Mesenchymal stem cell (in vitro differentiated cells and primary cell): ENCODE measurements around the gene NTMT1.
A peak's percentile ranks its signal among the peaks of the same experiment; 100 is the strongest.

ENCODE experiments used
- DNase-seq: peaks from one replicate; pipeline ENCODE4 v3.0.0-alpha.2; 2013
- H2AFZ ChIP-seq: one replicate; pipeline ENCODE4 v1.6.1; 2013; ENCODE audit warnings: low read depth, mild to moderate bottlenecking, control low read depth, inconsistent platforms, low read length, moderate library complexity
- H2AK5ac ChIP-seq: 2 replicates; pipeline ENCODE4 v1.6.1; 2013; ENCODE audit warnings: low read length, moderate library complexity, mild to moderate bottlenecking, inconsistent platforms; ENCODE audit not compliant: severe bottlenecking
- H2BK120ac ChIP-seq: one replicate; pipeline ENCODE4 v1.6.1; 2013; ENCODE audit warnings: low read depth, mild to moderate bottlenecking, inconsistent platforms, low read length, moderate library complexity
- H2BK12ac ChIP-seq, 2 experiments: one replicate each; pipeline ENCODE4 v1.6.1; 2013; ENCODE audit warnings: inconsistent platforms in 2 of 2, low read length in 2 of 2, mild to moderate bottlenecking in 2 of 2, moderate library complexity in 2 of 2, control low read depth in 1 of 2
- H2BK15ac ChIP-seq: one replicate; pipeline ENCODE4 v1.6.1; 2013; ENCODE audit warnings: mild to moderate bottlenecking, low read depth, inconsistent platforms; ENCODE audit not compliant: poor library complexity, severe bottlenecking
- H2BK5ac ChIP-seq: 2 replicates; pipeline ENCODE4 v1.6.1; 2013; ENCODE audit warnings: low read depth, mild to moderate bottlenecking, low read length, control low read depth, inconsistent platforms; ENCODE audit not compliant: poor library complexity, severe bottlenecking
- H3K14ac ChIP-seq, 2 experiments: one replicate each; pipeline ENCODE4 v1.6.1; 2013; ENCODE audit warnings: inconsistent platforms in 2 of 2, low read length in 2 of 2, control low read depth in 1 of 2, mild to moderate bottlenecking in 1 of 2, moderate library complexity in 1 of 2
- H3K18ac ChIP-seq, 2 experiments: one replicate each; pipeline ENCODE4 v1.6.1; 2013; ENCODE audit warnings: inconsistent platforms in 2 of 2, low read length in 2 of 2, control low read depth in 1 of 2, low read depth in 1 of 2, mild to moderate bottlenecking in 1 of 2
- H3K23ac ChIP-seq, 2 experiments: one replicate each; pipeline ENCODE4 v1.6.1; 2013; ENCODE audit warnings: inconsistent platforms in 2 of 2, low read length in 2 of 2, mild to moderate bottlenecking in 2 of 2, moderate library complexity in 2 of 2, control low read depth in 1 of 2
- H3K27ac ChIP-seq: 2 replicates; pipeline ENCODE4 v1.5.1; 2013; ENCODE audit warnings: mild to moderate bottlenecking, moderate library complexity, low read length, control low read depth, inconsistent platforms; ENCODE audit not compliant: poor library complexity, severe bottlenecking
- H3K27me3 ChIP-seq, 2 experiments: 2 replicates each; pipeline versions ENCODE4 v1.6.1 to v1.7.0; 2013; ENCODE audit warnings: low read length in 2 of 2, mild to moderate bottlenecking in 2 of 2, moderate library complexity in 2 of 2, control low read depth in 1 of 2, inconsistent platforms in 1 of 2; ENCODE audit not compliant: control insufficient read depth in 1 of 2, insufficient read depth in 1 of 2
- H3K36me3 ChIP-seq, 2 experiments: 2 replicates each; pipeline versions ENCODE4 v1.6.1 to v1.7.0; 2013; ENCODE audit warnings: low read length in 2 of 2, control low read depth in 1 of 2, inconsistent platforms in 1 of 2, low read depth in 1 of 2, mild to moderate bottlenecking in 1 of 2; ENCODE audit not compliant: insufficient read depth in 2 of 2, control insufficient read depth in 1 of 2
- H3K4ac ChIP-seq, 2 experiments: one replicate each; pipeline ENCODE4 v1.6.1; 2013; ENCODE audit warnings: inconsistent platforms in 2 of 2, low read length in 2 of 2, mild to moderate bottlenecking in 2 of 2, moderate library complexity in 2 of 2, control low read depth in 1 of 2, low read depth in 1 of 2
- H3K4me1 ChIP-seq: 2 replicates; pipeline ENCODE4 v1.6.1; 2013; ENCODE audit warnings: low read depth, low read length, control low read depth; ENCODE audit not compliant: control insufficient read depth, insufficient read depth
- H3K4me2 ChIP-seq: 2 replicates; pipeline ENCODE4 v1.6.1; 2013; ENCODE audit warnings: low read length, mild to moderate bottlenecking, inconsistent platforms; ENCODE audit not compliant: poor library complexity, severe bottlenecking
- H3K4me3 ChIP-seq, 2 experiments: 2 replicates each; pipeline versions ENCODE4 v1.5.1 to v1.7.0; 2013; ENCODE audit warnings: low read length in 2 of 2, mild to moderate bottlenecking in 2 of 2, control low read depth in 1 of 2, low read depth in 1 of 2; ENCODE audit not compliant: insufficient read depth in 1 of 2
- H3K79me1 ChIP-seq: replicated peaks from 2 replicates; pipeline ENCODE4 v1.6.1; 2013; ENCODE audit warnings: mild to moderate bottlenecking, control low read depth, low read length, inconsistent platforms; ENCODE audit not compliant: poor library complexity, severe bottlenecking
- H3K9ac ChIP-seq: 2 replicates; pipeline ENCODE4 v1.7.0; 2013; ENCODE audit warnings: mild to moderate bottlenecking, low read length, moderate library complexity
- H3K9me3 ChIP-seq: 2 replicates; pipeline ENCODE4 v1.7.0; 2013; ENCODE audit warnings: mild to moderate bottlenecking, low read length; ENCODE audit not compliant: control insufficient read depth
- H4K8ac ChIP-seq: one replicate; pipeline ENCODE4 v1.6.1; 2013; ENCODE audit warnings: inconsistent platforms, mild to moderate bottlenecking, low read length, moderate library complexity
- H4K91ac ChIP-seq: one replicate; pipeline ENCODE4 v1.6.1; 2013; ENCODE audit warnings: mild to moderate bottlenecking, low read length, inconsistent platforms
- WGBS: methylation state at CpG from one replicate; pipeline ENCODE4 v1.1.7; 2013; ENCODE audit warnings: mixed read lengths; 5-methylcytosine and 5-hydroxymethylcytosine counted together

The NTMT1 gene

GRCh38 chr9:129612123-129612522 lies 13.8 kb upstream of the NTMT1 start:
- no peak overlapping the region for H2AFZ ChIP-seq
- no peak overlapping the region for H3K9ac ChIP-seq
- no peak overlapping the region for H2BK5ac ChIP-seq
- no peak overlapping the region for H3K23ac ChIP-seq
- H3K9me3 ChIP-seq: no peaks in the 10 kb centered on the region
- H2BK120ac ChIP-seq: no peak overlapping the region
- peak overlapping the region; percentile 86 for H2AK5ac ChIP-seq
- peak overlapping the region in 1 of 2 experiments; percentile 79 for H3K14ac ChIP-seq
- H3K27ac ChIP-seq: no peak overlapping the region
- H3K4me2 ChIP-seq: no peak overlapping the region
- H4K8ac ChIP-seq: no peak overlapping the region
- DNase-seq: no peak
- no peaks in the 10 kb centered on the region for H3K36me3 ChIP-seq
- H2BK15ac ChIP-seq: no peak overlapping the region
- no peaks in the 10 kb centered on the region for H3K79me1 ChIP-seq
- no peak overlapping the region for H3K4me3 ChIP-seq
- WGBS: 88% methylated on average over 7 of the region's 7 CpGs
- peak overlapping the region; percentile 15 to 30 for H3K4ac ChIP-seq
- H4K91ac ChIP-seq: peak overlapping the region; percentile 29
- H2BK12ac ChIP-seq: peak overlapping the region in 1 of 2 experiments; percentile 81
- peaks cover 0 to 8% of the 10 kb centered on the region in 2 experiments for H3K27me3 ChIP-seq
- peaks cover 40% of the 10 kb centered on the region for H3K4me1 ChIP-seq
- H3K18ac ChIP-seq: peak overlapping the region in 1 of 2 experiments; percentile 35

- Histone ChIP-seq H2AK5ac (no peak overlapping the region), H3K27ac (no peak overlapping the region), H2BK15ac (peak overlapping the region; percentile 34), H3K36me3 (no peaks in the 10 kb centered on the region), H2BK120ac (no peak overlapping the region), H3K27me3 (peaks cover 0 to 8% of the 10 kb centered on the region in 2 experiments), H2AFZ (no peak overlapping the region), H4K91ac (peak overlapping the region; percentile 53), H3K14ac (no peak overlapping the region), H4K8ac (peak overlapping the region; percentile 29), H3K4me2 (no peak overlapping the region), H3K4me1 (peaks cover 32% of the 10 kb centered on the region), H2BK5ac (no peak overlapping the region), H3K18ac (no peak overlapping the region), H3K4me3 (no peak overlapping the region), H3K9me3 (no peaks in the 10 kb centered on the region), H2BK12ac (peak overlapping the region in 1 of 2 experiments; percentile 17), H3K79me1 (no peaks in the 10 kb centered on the region), H3K9ac (no peak overlapping the region), H3K4ac (no peak overlapping the region), H3K23ac (no peak overlapping the region)
- no peak for DNase-seq
- 91% methylated on average over 15 of the region's 15 CpGs for WGBS
Observed at GRCh38 chr9:129612815-129613519, 13.0 kb upstream of the NTMT1 start.

- Histone ChIP-seq H4K8ac (peak overlapping the region; percentile 29), H3K4me2 (no peak overlapping the region), H2BK120ac (no peak overlapping the region), H3K27me3 (peaks cover 0 to 8% of the 10 kb centered on the region in 2 experiments), H2AFZ (no peak overlapping the region), H3K4ac (no peak overlapping the region), H2AK5ac (no peak overlapping the region), H3K27ac (no peak overlapping the region), H2BK12ac (peak overlapping the region; percentile 17 to 18), H3K18ac (no peak overlapping the region), H3K9ac (no peak overlapping the region), H3K4me3 (no peak overlapping the region), H2BK5ac (no peak overlapping the region), H3K9me3 (no peaks in the 10 kb centered on the region), H2BK15ac (no peak overlapping the region), H3K23ac (no peak overlapping the region), H3K4me1 (peaks cover 29% of the 10 kb centered on the region), H3K36me3 (no peaks in the 10 kb centered on the region), H4K91ac (peak overlapping the region; percentile 53), H3K14ac (no peak overlapping the region), H3K79me1 (no peaks in the 10 kb centered on the region)
- no peak for DNase-seq
- 78% methylated on average over 19 of the region's 19 CpGs for WGBS
Observed at GRCh38 chr9:129613520-129614175, 12.3 kb upstream of the NTMT1 start.

- Histone ChIP-seq H3K4me1 (peaks cover 24% of the 10 kb centered on the region), H3K36me3 (no peaks in the 10 kb centered on the region), H4K8ac (no peak overlapping the region), H2AFZ (no peak overlapping the region), H3K4me2 (no peak overlapping the region), H3K23ac (no peak overlapping the region), H2AK5ac (peak overlapping the region; percentile 45), H3K4me3 (no peak overlapping the region), H3K4ac (no peak overlapping the region), H3K14ac (no peak overlapping the region), H3K9ac (no peak overlapping the region), H3K9me3 (no peaks in the 10 kb centered on the region), H2BK15ac (no peak overlapping the region), H3K27me3 (peaks cover 0 to 8% of the 10 kb centered on the region in 2 experiments), H4K91ac (no peak overlapping the region), H2BK120ac (no peak overlapping the region), H3K27ac (no peak overlapping the region), H2BK5ac (no peak overlapping the region), H3K18ac (no peak overlapping the region), H3K79me1 (no peaks in the 10 kb centered on the region), H2BK12ac (no peak overlapping the region)
- WGBS: 96% methylated on average over 10 of the region's 10 CpGs
- DNase-seq: no peak
Observed at GRCh38 chr9:129614932-129615331, 11.0 kb upstream of the NTMT1 start.
